GM21526 (cell line): ENCODE measurements around the gene MYL3.

ENCODE experiments used
- ATAC-seq: cut with Tn5 transposase; IDR thresholded peaks from one replicate; pipeline ENCODE4 v1.9.1; 2021; ENCODE audit warnings: moderate library complexity; ENCODE audit not compliant: unreplicated experiment, low FRiP score

Gene MYL3

GRCh38 chr3:46866720-46867549 is 3.7 kb upstream of the MYL3 start:
- ATAC-seq, result no peak

GRCh38 chr3:46866032-46866595 is 2.9 kb upstream of the MYL3 start:
- no peak for ATAC-seq

GRCh38 chr3:46865546-46865945 is 2.3 kb upstream of the MYL3 start:
- no peak for ATAC-seq

- ATAC-seq, result no peak
Measured at GRCh38 chr3:46865031-46865507, 1.8 kb upstream of the MYL3 start.

GRCh38 chr3:46864061-46864881 is 1.0 kb upstream of the MYL3 start:
- no peak for ATAC-seq

GRCh38 chr3:46862369-46863025 is 747 bp downstream of the MYL3 start:
- ATAC-seq, result no peak

- ATAC-seq, result no peak
Measured at GRCh38 chr3:46861605-46862368, 1.5 kb downstream of the MYL3 start.

GRCh38 chr3:46860810-46861604 is 2.2 kb downstream of the MYL3 start:
- ATAC-seq, result no peak

- ATAC-seq, result no peak
Measured at GRCh38 chr3:46860017-46860809, 3.0 kb downstream of the MYL3 start.

- ATAC-seq, result no peak
Measured at GRCh38 chr3:46859001-46859710, 4.1 kb downstream of the MYL3 start.

GRCh38 chr3:46858456-46858855 is 4.8 kb downstream of the MYL3 start:
- no peak for ATAC-seq

- ATAC-seq, result no peak
Measured at GRCh38 chr3:46857485-46858341, 5.5 kb downstream of the MYL3 start.

- no peak for ATAC-seq
Measured at GRCh38 chr3:46856576-46857471, 6.4 kb downstream of the MYL3 start.

GRCh38 chr3:46854555-46854991 is 8.7 kb downstream of the MYL3 start:
- ATAC-seq, result no peak

GRCh38 chr3:46853441-46854415 is 9.5 kb downstream of the MYL3 start:
- ATAC-seq, result no peak
